Tibial artery (tissue), 4 donors: ENCODE measurements around the gene MITF.

Experiments used
- DNase-seq, 2 donors: peaks; one replicate each; pipeline ENCODE4 v3.0.0-alpha.2; 2019
- H3K27ac ChIP-seq, 2 donors: fragments of 200-600 bp; sonication (generic) in 1 of 2; 1 replicate in 1 of 2; 2 replicates in 1 of 2; pipeline ENCODE4 v1.5.1; 2018 to 2019; ENCODE audit warnings: mild to moderate bottlenecking in 1 of 2
- H3K27me3 ChIP-seq, 2 donors: fragments of 200-600 bp; sonication (generic) in 1 of 2; one replicate each; pipeline versions ENCODE4 v1.5.1 to v1.6.0; 2016 to 2019
- H3K36me3 ChIP-seq, 3 donors: fragments of 200-600 bp; sonication (generic) in 2 of 3; one replicate each; pipeline ENCODE4 v1.5.1; 2016 to 2019; ENCODE audit warnings: mild to moderate bottlenecking in 2 of 3
- H3K4me1 ChIP-seq, 4 donors: fragments of 200-600 bp; sonication (generic) in 2 of 4; 1 replicate in 3 of 4; 2 replicates in 1 of 4; pipeline ENCODE4 v1.5.1; 2016 to 2019
- H3K4me3 ChIP-seq, 2 donors: fragments of 200-600 bp; sonication (generic) in 1 of 2; 1 replicate in 1 of 2; 2 replicates in 1 of 2; pipeline ENCODE4 v1.5.1; 2018 to 2019; ENCODE audit warnings: mild to moderate bottlenecking in 2 of 2
- H3K9me3 ChIP-seq, 3 donors: fragments of 200-600 bp; sonication (generic) in 1 of 3; one replicate each; pipeline ENCODE4 v1.5.1; 2016 to 2019
- intact Hi-C: fragments of 100-400 bp; cut with DNase I; formaldehyde crosslinking; loops from one replicate; pipeline ENCODE4 v1.15.0; 2023; ENCODE audit warnings: low total_unique reads
- TF ChIP-seq, protein P1 (sequence below), 2 experiments: fragments of 200-600 bp in 1 of 2; fragments of 450-650 bp in 1 of 2; IDR thresholded peaks; one replicate each; pipeline ENCODE4 v1.5.1; 2017 to 2019; ENCODE audit warnings: antibody characterized with exemption in 2 of 2, mild to moderate bottlenecking in 1 of 2, moderate library complexity in 1 of 2

MITF gene

GRCh38 chr3:69838696-69839515 lies 99.6 kb downstream of the MITF start:
- Histone ChIP-seq H3K36me3 (no peaks in the 10 kb centered on the region), H3K27me3 (no peaks in the 10 kb centered on the region), H3K9me3 (peaks cover 0 to 8% (median 0%) of the 10 kb centered on the region in 3 donors), H3K4me1 (peaks cover 0 to 24% (median 16%) of the 10 kb centered on the region in 4 donors), H3K27ac (no peak overlapping the region), H3K4me3 (no peak overlapping the region)
- TF ChIP-seq, protein P1, sequence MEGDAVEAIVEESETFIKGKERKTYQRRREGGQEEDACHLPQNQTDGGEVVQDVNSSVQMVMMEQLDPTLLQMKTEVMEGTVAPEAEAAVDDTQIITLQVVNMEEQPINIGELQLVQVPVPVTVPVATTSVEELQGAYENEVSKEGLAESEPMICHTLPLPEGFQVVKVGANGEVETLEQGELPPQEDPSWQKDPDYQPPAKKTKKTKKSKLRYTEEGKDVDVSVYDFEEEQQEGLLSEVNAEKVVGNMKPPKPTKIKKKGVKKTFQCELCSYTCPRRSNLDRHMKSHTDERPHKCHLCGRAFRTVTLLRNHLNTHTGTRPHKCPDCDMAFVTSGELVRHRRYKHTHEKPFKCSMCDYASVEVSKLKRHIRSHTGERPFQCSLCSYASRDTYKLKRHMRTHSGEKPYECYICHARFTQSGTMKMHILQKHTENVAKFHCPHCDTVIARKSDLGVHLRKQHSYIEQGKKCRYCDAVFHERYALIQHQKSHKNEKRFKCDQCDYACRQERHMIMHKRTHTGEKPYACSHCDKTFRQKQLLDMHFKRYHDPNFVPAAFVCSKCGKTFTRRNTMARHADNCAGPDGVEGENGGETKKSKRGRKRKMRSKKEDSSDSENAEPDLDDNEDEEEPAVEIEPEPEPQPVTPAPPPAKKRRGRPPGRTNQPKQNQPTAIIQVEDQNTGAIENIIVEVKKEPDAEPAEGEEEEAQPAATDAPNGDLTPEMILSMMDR (IDR thresholded peaks at IDR 0.05) = no peak
- intact Hi-C loops = no loop called here
- no peak for DNase-seq

DNA sequence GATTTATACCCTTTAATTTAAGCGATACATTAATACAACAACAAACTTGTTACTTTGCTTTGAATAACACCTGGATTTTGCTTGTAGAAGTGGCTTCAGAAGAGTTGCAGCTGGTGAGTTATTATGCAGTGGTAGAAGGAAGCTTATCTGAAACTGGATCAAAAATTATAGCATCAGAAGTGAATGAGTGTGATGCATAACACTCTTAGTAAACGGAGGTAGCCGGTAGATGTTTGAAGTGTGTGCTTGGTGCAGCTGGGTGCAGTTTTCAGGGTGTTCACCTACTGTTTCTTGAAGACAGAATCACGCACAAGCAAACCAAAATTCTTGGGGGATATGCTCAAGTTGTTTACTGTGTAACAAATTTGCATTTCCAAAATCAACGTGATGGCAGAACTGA lies 103.1 kb downstream of the MITF start:
- intact Hi-C loops = no loop called here
- Histone ChIP-seq H3K4me3 (no peak overlapping the region), H3K4me1 (peaks cover 0 to 28% (median 9%) of the 10 kb centered on the region in 4 donors)

GRCh38 chr3:69842789-69843188 lies 103.5 kb downstream of the MITF start:
- Histone ChIP-seq H3K27ac (no peak overlapping the region), H3K27me3 (no peaks in the 10 kb centered on the region), H3K9me3 (no peaks in the 10 kb centered on the region), H3K4me1 (peaks cover 0 to 28% (median 7%) of the 10 kb centered on the region in 4 donors), H3K4me3 (no peak overlapping the region), H3K36me3 (no peaks in the 10 kb centered on the region)
- TF ChIP-seq, protein P1 (IDR thresholded peaks at IDR 0.05) = no peak
- no peak for DNase-seq
- intact Hi-C loops = no loop called here

More for the DNA sequence above, 103.1 kb downstream of the MITF start:
- DNase-seq = no peak
- Histone ChIP-seq H3K27me3 (no peaks in the 10 kb centered on the region), H3K9me3 (no peaks in the 10 kb centered on the region), H3K27ac (no peak overlapping the region), H3K36me3 (no peaks in the 10 kb centered on the region)
- TF ChIP-seq, protein P1 (IDR thresholded peaks at IDR 0.05) = no peak

DNA sequence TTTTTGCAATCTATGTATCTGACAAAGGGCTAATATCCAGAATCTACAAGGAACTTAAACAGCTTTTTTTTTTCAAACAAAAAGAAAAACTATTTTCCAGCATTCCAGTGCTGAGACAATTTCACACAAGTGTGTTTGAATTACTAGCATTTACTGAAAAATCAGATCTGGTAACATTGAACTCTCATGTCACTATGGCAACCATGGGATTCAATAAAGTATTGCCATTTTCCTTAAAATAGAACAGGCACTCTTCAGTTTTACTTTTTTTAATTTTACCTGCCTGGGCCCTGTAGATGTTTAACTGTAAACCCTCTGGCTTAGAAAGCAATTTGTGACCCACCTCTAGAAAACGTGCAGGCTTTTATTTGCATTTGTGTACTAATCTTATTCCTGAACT lies 105.4 kb downstream of the MITF start:
- intact Hi-C loops = no loop called here
- no peak for DNase-seq
- Histone ChIP-seq H3K4me1 (peaks cover 0 to 31% (median 0%) of the 10 kb centered on the region in 4 donors), H3K9me3 (no peaks in the 10 kb centered on the region), H3K27ac (no peak overlapping the region), H3K27me3 (no peaks in the 10 kb centered on the region), H3K36me3 (no peaks in the 10 kb centered on the region), H3K4me3 (no peak overlapping the region)
- TF ChIP-seq, protein P1 (IDR thresholded peaks at IDR 0.05) = no peak

DNA sequence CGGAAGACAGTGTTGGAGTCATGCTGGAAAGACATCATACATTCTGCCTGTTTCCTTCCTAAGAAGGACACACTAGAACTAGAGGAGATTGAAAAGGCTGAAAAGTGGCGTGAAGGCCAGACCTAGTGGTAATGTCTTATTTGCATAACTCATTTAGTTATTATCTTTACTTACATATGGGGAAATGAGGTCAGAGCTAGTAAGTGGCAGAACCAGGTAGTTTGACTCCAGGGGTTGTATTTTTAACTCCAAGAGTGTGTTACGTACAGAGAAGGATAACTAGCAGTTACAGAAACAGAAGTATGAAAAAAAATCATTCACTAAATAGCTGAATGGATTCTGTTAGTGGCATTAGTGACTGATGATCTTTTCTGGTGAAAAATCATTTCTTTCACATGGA lies 108.0 kb downstream of the MITF start:
- H3K4me1 ChIP-seq = peaks cover 0 to 29% (median 0%) of the 10 kb centered on the region in 4 donors
- DNase-seq = no peak
- H3K27me3 ChIP-seq = no peaks in the 10 kb centered on the region
- intact Hi-C loops = no loop called here
- H3K9me3 ChIP-seq = no peaks in the 10 kb centered on the region
- no peak overlapping the region for H3K4me3 ChIP-seq
- no peaks in the 10 kb centered on the region for H3K36me3 ChIP-seq
- no peak overlapping the region for H3K27ac ChIP-seq
- TF ChIP-seq, protein P1 (IDR thresholded peaks at IDR 0.05) = no peak
